ENCODE data around the gene MTMR11. TPM values are rescaled to one million over a fixed set of nuclear protein-coding genes. Genes with fewer than 3 reads are reported as not detected.

The MTMR11 gene
- total RNA-seq, 2 donors from 2014 or later, result 4.7 to 6.6 TPM

GRCh38 chr1:149937759-149938158 lies 1.1 kb upstream of the MTMR11 start:
- H3K27ac ChIP-seq (ENCODE audit: low read depth, low read length), result no peak overlapping the region
- Mint-ChIP-seq H3K9me3 (no peaks in the 10 kb centered on the region), H3K36me3 (ENCODE audit: low read depth) (no peaks in the 10 kb centered on the region), H3K4me3 (peak overlapping the region; percentile 57), H3K27me3 (ENCODE audit: insufficient read depth) (no peaks in the 10 kb centered on the region), H3K4me1 (peaks cover 42% of the 10 kb centered on the region), H3K27ac (peak overlapping the region; percentile 85)
- no peak for DNase-seq
- no peaks in the 10 kb centered on the region for H3K27me3 ChIP-seq (ENCODE audit: control insufficient read depth, insufficient read depth, low read length, poor library complexity, severe bottlenecking)
- no peaks in the 10 kb centered on the region for H3K9me3 ChIP-seq (ENCODE audit: control insufficient read depth, low read length)
- no peaks in the 10 kb centered on the region for H3K4me1 ChIP-seq (ENCODE audit: control insufficient read depth, insufficient read depth, low read length)
- H3K36me3 ChIP-seq (ENCODE audit: control insufficient read depth, insufficient read depth, low read length), result no peaks in the 10 kb centered on the region
- no peak overlapping the region for H3K4me3 ChIP-seq (ENCODE audit: low read length)
- no peak overlapping the region for H3K9ac ChIP-seq (ENCODE audit: extremely low read depth, low read length, poor library complexity, severe bottlenecking)
- TF ChIP-seq CTCF (conservative IDR thresholded peaks at IDR 0.05), result no peak

GRCh38 chr1:149936992-149937705 lies 470 bp upstream of the MTMR11 start:
- H3K36me3 Mint-ChIP-seq (ENCODE audit: low read depth), result no peaks in the 10 kb centered on the region

GRCh38 chr1:149934356-149934755 lies 2.3 kb downstream of the MTMR11 start:
- no peak overlapping the region for H3K4me3 ChIP-seq (ENCODE audit: low read length)
- no peaks in the 10 kb centered on the region for H3K4me1 ChIP-seq (ENCODE audit: control insufficient read depth, insufficient read depth, low read length)
- no peaks in the 10 kb centered on the region for H3K9me3 ChIP-seq (ENCODE audit: control insufficient read depth, low read length)
- Mint-ChIP-seq H3K4me3 (no peak overlapping the region), H3K27me3 (ENCODE audit: insufficient read depth) (peaks cover 4% of the 10 kb centered on the region), H3K4me1 (peaks cover 32% of the 10 kb centered on the region), H3K36me3 (ENCODE audit: low read depth) (no peaks in the 10 kb centered on the region), H3K27ac (no peak overlapping the region), H3K9me3 (no peaks in the 10 kb centered on the region)
- 93% methylated on average over 2 of the region's 2 CpGs; no CpG with 5 or more reads in 1 of the 2 experiments for WGBS, 2 experiments (ENCODE audit: insufficient coverage in 1 of 2, insufficient read length in 1 of 2)
- no peak overlapping the region for H3K9ac ChIP-seq (ENCODE audit: extremely low read depth, low read length, poor library complexity, severe bottlenecking)
- DNase-seq, result no peak
- TF ChIP-seq CTCF (conservative IDR thresholded peaks at IDR 0.05), result no peak
- H3K27ac ChIP-seq (ENCODE audit: low read depth, low read length), result no peak overlapping the region
- H3K27me3 ChIP-seq (ENCODE audit: control insufficient read depth, insufficient read depth, low read length, poor library complexity, severe bottlenecking), result no peaks in the 10 kb centered on the region
- no peaks in the 10 kb centered on the region for H3K36me3 ChIP-seq (ENCODE audit: control insufficient read depth, insufficient read depth, low read length)

More at GRCh38 chr1:149936992-149937705, 470 bp upstream of the MTMR11 start:
- H3K27ac Mint-ChIP-seq, result peak overlapping the region; percentile 85
- H3K9ac ChIP-seq (ENCODE audit: extremely low read depth, low read length, poor library complexity, severe bottlenecking), result no peak overlapping the region
- peaks cover 42% of the 10 kb centered on the region for H3K4me1 Mint-ChIP-seq
- WGBS, 2 experiments (ENCODE audit: insufficient coverage in 1 of 2, insufficient read length in 1 of 2), result 30 to 39% methylated on average over 5 to 8 of the region's 8 CpGs
- no peaks in the 10 kb centered on the region for H3K4me1 ChIP-seq (ENCODE audit: control insufficient read depth, insufficient read depth, low read length)
- H3K27me3 Mint-ChIP-seq (ENCODE audit: insufficient read depth), result no peaks in the 10 kb centered on the region
- H3K9me3 Mint-ChIP-seq, result no peaks in the 10 kb centered on the region
- peak overlapping the region; percentile 57 for H3K4me3 Mint-ChIP-seq
- H3K27me3 ChIP-seq (ENCODE audit: control insufficient read depth, insufficient read depth, low read length, poor library complexity, severe bottlenecking), result no peaks in the 10 kb centered on the region
- TF ChIP-seq CTCF (conservative IDR thresholded peaks at IDR 0.05), result no peak
- no peak overlapping the region for H3K27ac ChIP-seq (ENCODE audit: low read depth, low read length)
- no peaks in the 10 kb centered on the region for H3K36me3 ChIP-seq (ENCODE audit: control insufficient read depth, insufficient read depth, low read length)
- peak overlapping the region; percentile 29 for H3K4me3 ChIP-seq (ENCODE audit: low read length)
- DNase-seq, result peak; percentile 69
- no peaks in the 10 kb centered on the region for H3K9me3 ChIP-seq (ENCODE audit: control insufficient read depth, low read length)
